Sigmoid colon (tissue), 3 donors: ENCODE data around the gene COLEC12.

ENCODE experiments used
- POLR2A ChIP-seq, 2 donors: fragments of 450-650 bp; IDR thresholded peaks; one replicate each; pipeline ENCODE4 v1.6.1; 2016; ENCODE audit warnings: antibody characterized with exemption in 2 of 2, mild to moderate bottlenecking in 2 of 2, moderate library complexity in 2 of 2
- TF ChIP-seq, protein P1 (sequence below), 4 experiments: fragments of 450-650 bp in 3 of 4; fragments of 200-600 bp in 1 of 4; IDR thresholded peaks; one replicate each; pipeline ENCODE4 v1.5.1; 2016 to 2019; ENCODE audit warnings: antibody characterized with exemption in 4 of 4, mild to moderate bottlenecking in 3 of 4, moderate library complexity in 2 of 4

DNA sequence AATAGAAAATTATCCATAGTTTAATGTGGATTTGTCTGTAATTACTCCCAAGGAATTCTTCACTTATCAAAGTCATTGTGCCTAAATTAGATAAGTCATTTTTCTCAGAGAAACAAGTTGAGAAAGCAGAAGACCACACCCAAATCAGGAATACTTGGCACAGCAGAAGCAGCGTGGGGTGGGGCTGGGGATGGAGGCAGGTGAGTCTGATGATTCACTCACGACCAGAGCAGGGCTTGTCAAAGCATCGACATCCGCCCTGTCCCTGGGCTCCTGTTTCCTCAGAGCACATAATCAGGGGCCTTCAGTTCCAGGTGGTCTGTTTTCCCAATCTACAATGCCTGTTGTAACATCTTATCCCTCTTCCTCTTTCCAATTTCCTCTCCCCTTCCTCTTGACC, 31.5 kb upstream of the COLEC12 start:
- TF ChIP-seq, protein P1, sequence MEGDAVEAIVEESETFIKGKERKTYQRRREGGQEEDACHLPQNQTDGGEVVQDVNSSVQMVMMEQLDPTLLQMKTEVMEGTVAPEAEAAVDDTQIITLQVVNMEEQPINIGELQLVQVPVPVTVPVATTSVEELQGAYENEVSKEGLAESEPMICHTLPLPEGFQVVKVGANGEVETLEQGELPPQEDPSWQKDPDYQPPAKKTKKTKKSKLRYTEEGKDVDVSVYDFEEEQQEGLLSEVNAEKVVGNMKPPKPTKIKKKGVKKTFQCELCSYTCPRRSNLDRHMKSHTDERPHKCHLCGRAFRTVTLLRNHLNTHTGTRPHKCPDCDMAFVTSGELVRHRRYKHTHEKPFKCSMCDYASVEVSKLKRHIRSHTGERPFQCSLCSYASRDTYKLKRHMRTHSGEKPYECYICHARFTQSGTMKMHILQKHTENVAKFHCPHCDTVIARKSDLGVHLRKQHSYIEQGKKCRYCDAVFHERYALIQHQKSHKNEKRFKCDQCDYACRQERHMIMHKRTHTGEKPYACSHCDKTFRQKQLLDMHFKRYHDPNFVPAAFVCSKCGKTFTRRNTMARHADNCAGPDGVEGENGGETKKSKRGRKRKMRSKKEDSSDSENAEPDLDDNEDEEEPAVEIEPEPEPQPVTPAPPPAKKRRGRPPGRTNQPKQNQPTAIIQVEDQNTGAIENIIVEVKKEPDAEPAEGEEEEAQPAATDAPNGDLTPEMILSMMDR (IDR thresholded peaks at IDR 0.05), result no peak
- no peak for TF ChIP-seq POLR2A (IDR thresholded peaks at IDR 0.05)
